B cell (primary cell): ENCODE data around the gene CDADC1. TPM values are rescaled to one million over a fixed set of nuclear protein-coding genes. Genes with fewer than 3 reads are reported as not detected.

Source experiments
- ATAC-seq: fragments of 200-7000 bp; cut with Tn5 transposase; one replicate; pipeline ENCODE4 v1.10.0; 2021; ENCODE audit warnings: low read depth, mild to moderate bottlenecking, moderate number of reproducible peaks, moderate library complexity
- CTCF ChIA-PET: fragments of 350-600 bp; sonication (Branson Sonifier 250); formaldehyde crosslinking; loops from one replicate; lab custom pipeline; 2021; ENCODE audit warnings: antibody characterized with exemption, inconsistent platforms; lab: Charles Lee
- POLR2A ChIA-PET: fragments of 350-600 bp; sonication (Branson Sonifier 250); formaldehyde crosslinking; loops from one replicate; lab custom pipeline; 2021; ENCODE audit warnings: antibody characterized with exemption; lab: Charles Lee
- DNase-seq: peaks from one replicate; pipeline ENCODE4 v3.0.0; 2013
- H2AFZ ChIP-seq: 2 replicates; pipeline ENCODE4 v1.6.1; 2012; ENCODE audit warnings: mild to moderate bottlenecking, low read depth, low read length; ENCODE audit not compliant: insufficient read depth, poor library complexity, severe bottlenecking
- H3K27ac ChIP-seq, 2 donors: 1 replicate in 1 of 2; 2 replicates in 1 of 2; pipeline ENCODE4 v1.5.1; 2012 to 2013; ENCODE audit warnings: low read length in 2 of 2, mild to moderate bottlenecking in 2 of 2, moderate library complexity in 1 of 2
- H3K27me3 ChIP-seq, 4 experiments: fragments of 200-600 bp in 1 of 4; sonication (generic) in 1 of 4; replicated peaks in 1 of 4; 1 replicate in 2 of 4; 2 replicates in 2 of 4; pipeline versions ENCODE4 v1.6.1 to v1.7.0; 2013 to 2016; ENCODE audit warnings: low read length in 3 of 4, mild to moderate bottlenecking in 2 of 4, mixed read lengths in 1 of 4, moderate library complexity in 1 of 4; ENCODE audit not compliant: insufficient read depth in 4 of 4, control insufficient read depth in 3 of 4; ENCODE audit errors: control extremely low read depth in 1 of 4
- H3K36me3 ChIP-seq, 2 experiments: replicated peaks in 1 of 2; 1 replicate in 1 of 2; 2 replicates in 1 of 2; pipeline versions ENCODE4 v1.6.1 to v1.7.1; 2013; ENCODE audit warnings: low read length in 1 of 2; ENCODE audit not compliant: insufficient read depth in 2 of 2, control insufficient read depth in 1 of 2; ENCODE audit errors: control extremely low read depth in 1 of 2, extremely low read depth in 1 of 2
- H3K4me1 ChIP-seq, 2 donors: fragments of 200-600 bp in 1 of 2; sonication (generic) in 1 of 2; 1 replicate in 1 of 2; 2 replicates in 1 of 2; pipeline versions ENCODE4 v1.5.1 to v1.6.1; 2013 to 2017; ENCODE audit warnings: low read length in 2 of 2; ENCODE audit not compliant: control insufficient read depth in 2 of 2, insufficient read depth in 2 of 2
- H3K4me2 ChIP-seq: replicated peaks from 2 replicates; pipeline ENCODE3; 2012; ENCODE audit warnings: mild to moderate bottlenecking, low read depth, low read length; ENCODE audit not compliant: poor library complexity, severe bottlenecking
- H3K4me3 ChIP-seq, 5 experiments: fragments of 200-600 bp in 1 of 5; sonication (generic) in 1 of 5; 1 replicate in 3 of 5; 2 replicates in 2 of 5; pipeline versions ENCODE4 v1.5.1 to v1.7.0; 2011 to 2016; ENCODE audit warnings: low read length in 4 of 5, mild to moderate bottlenecking in 4 of 5, low read depth in 2 of 5, control low read depth in 1 of 5, moderate library complexity in 1 of 5; ENCODE audit not compliant: insufficient read depth in 1 of 5; ENCODE audit errors: control extremely low read depth in 1 of 5, extremely low read depth in 1 of 5
- H3K79me2 ChIP-seq: fragments of 200-600 bp; sonication (generic); one replicate; pipeline ENCODE4 v1.6.0; 2016; ENCODE audit warnings: low read length; ENCODE audit not compliant: control insufficient read depth, insufficient read depth
- H3K9ac ChIP-seq: fragments of 200-600 bp; sonication (generic); 2 replicates; pipeline ENCODE4 v1.6.1; 2017; ENCODE audit warnings: mild to moderate bottlenecking, low read length, moderate library complexity
- H3K9me3 ChIP-seq, 3 donors: one replicate each; pipeline versions ENCODE4 v1.6.1 to v1.7.1; 2013; ENCODE audit warnings: low read length in 2 of 3; ENCODE audit not compliant: control insufficient read depth in 2 of 3, insufficient read depth in 1 of 3; ENCODE audit errors: control extremely low read depth in 1 of 3
- H4K20me1 ChIP-seq: 2 replicates; pipeline ENCODE4 v1.6.0; 2012; ENCODE audit warnings: mild to moderate bottlenecking, low read length; ENCODE audit not compliant: insufficient read depth, control insufficient read depth, poor library complexity, severe bottlenecking
- H3K27ac Mint-ChIP-seq: one replicate; pipeline ENCODE4 v1.8.0; 2021; ENCODE audit warnings: mixed read lengths
- H3K27me3 Mint-ChIP-seq: one replicate; pipeline ENCODE4 v1.8.0; 2021; ENCODE audit warnings: mixed read lengths
- H3K4me1 Mint-ChIP-seq: one replicate; pipeline ENCODE4 v1.8.0; 2021; ENCODE audit warnings: mixed read lengths
- H3K4me3 Mint-ChIP-seq: one replicate; pipeline ENCODE4 v1.8.0; 2021; ENCODE audit warnings: mixed read lengths
- H3K9me3 Mint-ChIP-seq: one replicate; pipeline ENCODE4 v1.8.0; 2022; ENCODE audit warnings: mixed read lengths; ENCODE audit not compliant: insufficient read depth
- EZH2 ChIP-seq: IDR thresholded peaks from 2 replicates; pipeline ENCODE4 v1.6.1; 2012; ENCODE audit warnings: borderline replicate concordance, low read depth, mild to moderate bottlenecking, moderate library complexity, low read length; ENCODE audit not compliant: insufficient read depth, poor library complexity, severe bottlenecking
- WGBS: methylation state at CpG from one replicate; pipeline ENCODE4 v1.1.5; 2013; ENCODE audit warnings: missing lambda C conversion rate; ENCODE audit not compliant: insufficient coverage; 5-methylcytosine and 5-hydroxymethylcytosine counted together
- intact Hi-C: fragments of 100-400 bp; cut with micrococcal nuclease; formaldehyde crosslinking; loops from one replicate; pipeline ENCODE4 v1.10.0; 2022
- polyA plus RNA-seq: library from polyadenylated mRNA; depleted of rRNA; stranded (reverse); fragments of >200 nt; gene quantifications from 2 replicates; pipeline ENCODE4 v1.2.3, GENCODE V29; 2012
- total RNA-seq, 2 donors: library from RNA; stranded (reverse); fragments of 120-200 nt in 1 of 2; gene quantifications; 1 replicate in 1 of 2; 2 replicates in 1 of 2; pipeline versions ENCODE4 v1.2.3 to v1.2.4, GENCODE V29; 2013 to 2022
- TF ChIP-seq, protein P1 (sequence below): fragments of 200-600 bp; IDR thresholded peaks from one replicate; pipeline ENCODE4 v1.8.0; 2022; ENCODE audit warnings: antibody characterized with exemption, mild to moderate bottlenecking

The CDADC1 gene
- total and polyA plus RNA-seq, 2 donors (not counting 1 experiment from before 2014, with no cell fraction given), result 3.0 to 14.5 TPM

DNA sequence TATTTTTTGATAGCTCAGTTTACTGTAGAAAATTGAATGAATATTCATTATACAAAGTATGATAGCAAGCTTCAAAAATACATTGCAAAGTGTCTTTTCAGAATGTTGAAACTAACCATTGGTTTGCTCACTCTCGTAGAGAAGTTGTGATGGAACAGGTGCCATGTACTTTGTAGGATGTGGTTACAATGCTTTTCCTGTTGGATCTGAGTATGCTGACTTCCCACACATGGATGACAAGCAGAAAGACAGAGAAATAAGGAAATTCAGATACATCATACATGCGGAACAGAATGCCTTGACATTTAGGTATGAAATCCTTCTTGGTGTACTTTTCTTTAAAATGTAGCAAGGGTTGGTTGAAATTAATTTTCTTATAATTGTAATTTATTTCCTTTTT lies 30.5 kb downstream of the CDADC1 start:
- Histone ChIP-seq H3K36me3 (peaks cover 0 to 8% of the 10 kb centered on the region in 2 experiments), H3K4me2 (no peak overlapping the region), H3K9me3 (no peaks in the 10 kb centered on the region), H3K79me2 (no peaks in the 10 kb centered on the region), H3K9ac (no peak overlapping the region), H3K27me3 (no peaks in the 10 kb centered on the region), H3K27ac (no peak overlapping the region), H3K4me1 (no peaks in the 10 kb centered on the region), H4K20me1 (no peaks in the 10 kb centered on the region), H3K4me3 (no peak overlapping the region), H2AFZ (no peak overlapping the region)
- no CpG with 5 or more reads among the region's 2 CpGs for WGBS
- POLR2A ChIA-PET, result no interaction called here
- CTCF ChIA-PET, result interaction anchor here (1.3 to 4.3 kb wide), 4 partner anchors 20 to 330 kb away, joined by 4 to 20 read pairs (median 5); no protein-coding TSS in a partner anchor
- no peak for TF ChIP-seq EZH2
- TF ChIP-seq, protein P1, sequence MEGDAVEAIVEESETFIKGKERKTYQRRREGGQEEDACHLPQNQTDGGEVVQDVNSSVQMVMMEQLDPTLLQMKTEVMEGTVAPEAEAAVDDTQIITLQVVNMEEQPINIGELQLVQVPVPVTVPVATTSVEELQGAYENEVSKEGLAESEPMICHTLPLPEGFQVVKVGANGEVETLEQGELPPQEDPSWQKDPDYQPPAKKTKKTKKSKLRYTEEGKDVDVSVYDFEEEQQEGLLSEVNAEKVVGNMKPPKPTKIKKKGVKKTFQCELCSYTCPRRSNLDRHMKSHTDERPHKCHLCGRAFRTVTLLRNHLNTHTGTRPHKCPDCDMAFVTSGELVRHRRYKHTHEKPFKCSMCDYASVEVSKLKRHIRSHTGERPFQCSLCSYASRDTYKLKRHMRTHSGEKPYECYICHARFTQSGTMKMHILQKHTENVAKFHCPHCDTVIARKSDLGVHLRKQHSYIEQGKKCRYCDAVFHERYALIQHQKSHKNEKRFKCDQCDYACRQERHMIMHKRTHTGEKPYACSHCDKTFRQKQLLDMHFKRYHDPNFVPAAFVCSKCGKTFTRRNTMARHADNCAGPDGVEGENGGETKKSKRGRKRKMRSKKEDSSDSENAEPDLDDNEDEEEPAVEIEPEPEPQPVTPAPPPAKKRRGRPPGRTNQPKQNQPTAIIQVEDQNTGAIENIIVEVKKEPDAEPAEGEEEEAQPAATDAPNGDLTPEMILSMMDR, result no peak
- intact Hi-C loops, result no loop called here
- H3K27me3 Mint-ChIP-seq, result no peaks in the 10 kb centered on the region
- no peak overlapping the region for H3K27ac Mint-ChIP-seq
- no peak for DNase-seq
- H3K4me3 Mint-ChIP-seq, result no peak overlapping the region
- H3K4me1 Mint-ChIP-seq, result no peaks in the 10 kb centered on the region
- no peaks in the 10 kb centered on the region for H3K9me3 Mint-ChIP-seq
- no peak for ATAC-seq

DNA sequence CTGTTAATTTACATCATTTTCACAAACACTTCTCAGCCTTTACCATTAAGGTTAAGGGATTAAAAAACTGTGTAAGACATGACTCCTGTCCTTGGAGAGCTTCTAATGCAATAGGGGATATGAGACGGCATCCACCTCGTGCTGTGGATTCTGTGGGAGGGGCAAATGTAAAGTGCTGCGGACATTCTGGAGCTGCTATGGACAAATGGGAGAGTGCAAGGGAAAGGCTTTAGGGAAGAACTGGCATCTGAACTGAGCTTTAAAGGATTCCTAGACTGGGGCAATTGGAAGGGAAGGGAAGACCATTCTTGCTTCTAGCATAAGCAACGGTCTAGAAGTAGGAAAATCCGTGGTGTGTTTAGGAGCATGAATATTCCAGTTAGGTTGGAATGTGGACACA lies 31.4 kb downstream of the CDADC1 start:
- no peaks in the 10 kb centered on the region for H3K79me2 ChIP-seq
- no peaks in the 10 kb centered on the region for H3K4me1 ChIP-seq
- POLR2A ChIA-PET, result no interaction called here
- TF ChIP-seq EZH2, result no peak
- TF ChIP-seq, protein P1, result no peak
- H3K36me3 ChIP-seq, result peaks cover 0 to 8% of the 10 kb centered on the region in 2 experiments
- no peak overlapping the region for H2AFZ ChIP-seq
- CTCF ChIA-PET, result interaction anchor here (0.8 to 4.3 kb wide), 7 partner anchors 8 to 1959 kb away, joined by 3 to 20 read pairs (median 5); no protein-coding TSS in a partner anchor
- 98% methylated on average over 5 of the region's 5 CpGs for WGBS
- H3K27ac Mint-ChIP-seq, result no peak overlapping the region
- H3K4me2 ChIP-seq, result no peak overlapping the region
- no peak overlapping the region for H3K4me3 Mint-ChIP-seq
- H3K9ac ChIP-seq, result no peak overlapping the region
- no peaks in the 10 kb centered on the region for H3K27me3 Mint-ChIP-seq
- no peaks in the 10 kb centered on the region for H3K27me3 ChIP-seq
- DNase-seq (no peak), ATAC-seq (no peak)
- no peaks in the 10 kb centered on the region for H4K20me1 ChIP-seq
- no peaks in the 10 kb centered on the region for H3K9me3 ChIP-seq
- H3K27ac ChIP-seq, result no peak overlapping the region
- H3K9me3 Mint-ChIP-seq, result no peaks in the 10 kb centered on the region
- intact Hi-C loops, result no loop called here
- H3K4me3 ChIP-seq, result no peak overlapping the region
- H3K4me1 Mint-ChIP-seq, result no peaks in the 10 kb centered on the region
